ENCODE data around the gene RHEB. TPM values are rescaled to one million over a fixed set of nuclear protein-coding genes. Genes with fewer than 3 reads are reported as not detected.

The RHEB gene
- total RNA-seq, 4 donors from 2014 or later, result 107 to 229 (median 155) TPM

DNA sequence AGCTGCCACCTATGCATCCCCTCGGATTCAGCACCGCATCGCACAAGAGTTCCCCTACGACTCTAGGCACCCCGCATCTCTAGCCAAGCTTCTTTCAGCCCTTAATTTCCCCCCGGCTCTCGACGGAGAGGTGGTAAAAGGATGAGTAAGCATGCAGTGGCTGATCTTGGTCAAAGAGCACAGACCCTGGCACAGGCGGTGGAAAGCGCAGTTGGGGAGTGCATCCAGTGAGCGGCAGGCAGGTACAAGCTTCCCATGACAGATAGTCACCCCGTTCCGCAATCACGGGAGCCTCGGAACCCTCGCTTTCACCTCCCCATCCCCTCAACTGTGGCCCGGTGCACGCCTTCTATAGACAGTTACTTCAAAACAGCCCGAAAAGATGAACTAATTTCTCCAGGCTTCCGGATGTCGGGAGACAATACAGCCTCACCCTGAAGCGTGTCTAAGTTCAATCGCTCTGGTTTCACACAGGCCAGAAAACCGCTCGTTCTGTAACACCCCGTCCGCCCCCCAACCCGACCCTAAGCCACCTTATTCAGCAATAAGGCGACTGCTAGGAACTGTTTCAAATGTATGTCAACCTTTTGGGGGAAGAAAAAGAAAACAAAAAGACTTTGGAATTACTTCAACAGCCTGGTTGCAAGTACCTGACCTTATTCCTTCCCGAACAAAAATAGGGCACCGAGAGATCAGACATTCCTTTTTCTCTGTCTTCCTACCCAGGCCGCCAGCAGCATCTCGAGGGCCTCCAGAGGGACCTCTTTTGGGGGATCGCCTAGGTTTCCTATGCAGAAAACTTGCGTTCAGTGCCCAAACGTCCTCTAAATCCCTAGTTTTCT, 1.4 kb downstream of the RHEB start:
- H3K9me3 ChIP-seq, result no peaks in the 10 kb centered on the region
- H3K27ac ChIP-seq, result peak overlapping the region; percentile 92 to 100 (median 100)
- no peaks in the 10 kb centered on the region for H3K27me3 ChIP-seq
- peak overlapping the region; percentile 73 to 98 for H3K4me3 ChIP-seq
- ATAC-seq, result no peak
- H3K4me1 ChIP-seq, result peaks cover 0 to 59% (median 10%) of the 10 kb centered on the region in 3 donors
- H3K36me3 ChIP-seq, result no peaks in the 10 kb centered on the region
- peak; percentile 43 for TF ChIP-seq POLR2AphosphoS5 (IDR thresholded peaks at IDR 0.05)
- no peak for TF ChIP-seq POLR2A (IDR thresholded peaks at IDR 0.05)
- no peak for TF ChIP-seq EP300 (IDR thresholded peaks at IDR 0.05)
- TF ChIP-seq, protein P1, sequence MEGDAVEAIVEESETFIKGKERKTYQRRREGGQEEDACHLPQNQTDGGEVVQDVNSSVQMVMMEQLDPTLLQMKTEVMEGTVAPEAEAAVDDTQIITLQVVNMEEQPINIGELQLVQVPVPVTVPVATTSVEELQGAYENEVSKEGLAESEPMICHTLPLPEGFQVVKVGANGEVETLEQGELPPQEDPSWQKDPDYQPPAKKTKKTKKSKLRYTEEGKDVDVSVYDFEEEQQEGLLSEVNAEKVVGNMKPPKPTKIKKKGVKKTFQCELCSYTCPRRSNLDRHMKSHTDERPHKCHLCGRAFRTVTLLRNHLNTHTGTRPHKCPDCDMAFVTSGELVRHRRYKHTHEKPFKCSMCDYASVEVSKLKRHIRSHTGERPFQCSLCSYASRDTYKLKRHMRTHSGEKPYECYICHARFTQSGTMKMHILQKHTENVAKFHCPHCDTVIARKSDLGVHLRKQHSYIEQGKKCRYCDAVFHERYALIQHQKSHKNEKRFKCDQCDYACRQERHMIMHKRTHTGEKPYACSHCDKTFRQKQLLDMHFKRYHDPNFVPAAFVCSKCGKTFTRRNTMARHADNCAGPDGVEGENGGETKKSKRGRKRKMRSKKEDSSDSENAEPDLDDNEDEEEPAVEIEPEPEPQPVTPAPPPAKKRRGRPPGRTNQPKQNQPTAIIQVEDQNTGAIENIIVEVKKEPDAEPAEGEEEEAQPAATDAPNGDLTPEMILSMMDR (IDR thresholded peaks at IDR 0.05), result peak in 2 of 4 experiments; percentile 24 to 32
- 1 to 2% methylated on average over 12 to 29 of the region's 36 CpGs for WGBS, 2 donors (ENCODE audit: low coverage in 1 of 2)

DNA sequence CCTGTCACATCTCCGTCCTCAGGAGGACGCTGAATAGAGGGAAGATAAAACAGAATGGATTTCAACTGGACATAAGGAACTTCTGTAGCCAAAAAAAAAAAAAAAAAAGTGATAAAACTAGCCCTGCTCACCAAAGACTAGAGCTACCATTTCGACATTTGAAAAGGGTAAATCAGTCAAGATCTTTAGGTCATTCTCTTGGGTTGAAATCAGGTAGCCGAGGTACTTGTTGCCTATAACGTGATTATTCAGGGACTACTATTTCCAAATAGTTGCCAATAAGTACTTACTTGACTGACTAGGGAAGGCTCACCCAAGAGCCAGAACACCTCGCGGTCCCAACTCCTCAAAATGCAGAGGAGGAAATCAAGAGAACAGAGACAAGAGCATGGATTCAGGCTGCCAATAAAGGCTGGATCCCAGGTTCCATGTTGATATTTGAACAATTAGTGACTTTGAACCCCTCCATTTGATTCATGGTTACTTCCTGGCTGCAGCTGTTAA, 2.0 kb downstream of the RHEB start:
- Histone ChIP-seq H3K9me3 (no peaks in the 10 kb centered on the region), H3K27ac (peak overlapping the region; percentile 92 to 100 (median 100)), H3K36me3 (no peaks in the 10 kb centered on the region), H3K4me1 (peaks cover 6 to 66% (median 16%) of the 10 kb centered on the region in 3 donors), H3K4me3 (peak overlapping the region; percentile 73 to 98), H3K27me3 (no peaks in the 10 kb centered on the region)
- no peak for ATAC-seq
- WGBS, 2 donors (ENCODE audit: low coverage in 1 of 2), result 45 to 47% methylated on average over 7 of the region's 7 CpGs
- TF ChIP-seq POLR2AphosphoS5 (IDR thresholded peaks at IDR 0.05), result no peak
- TF ChIP-seq POLR2A (IDR thresholded peaks at IDR 0.05), result no peak
- TF ChIP-seq EP300 (IDR thresholded peaks at IDR 0.05), result no peak
- TF ChIP-seq, protein P1 (IDR thresholded peaks at IDR 0.05), result no peak

DNA sequence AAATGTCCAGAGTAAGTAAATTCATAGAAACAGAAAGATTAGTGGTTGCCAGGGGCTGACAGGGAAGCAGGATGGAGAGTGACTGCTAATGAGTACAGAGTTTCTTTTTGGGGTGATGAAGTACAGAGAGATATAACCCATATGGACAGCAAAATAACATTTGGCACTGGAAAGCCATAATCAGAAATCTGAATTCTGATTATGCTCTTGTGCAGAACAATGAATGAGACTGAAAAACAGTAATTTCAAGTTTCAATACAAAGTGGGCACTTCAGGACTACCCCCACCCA, 4.5 kb downstream of the RHEB start:
- no peak for ATAC-seq
- H3K4me3 ChIP-seq, result no peak overlapping the region
- no peak for TF ChIP-seq EP300 (IDR thresholded peaks at IDR 0.05)
- no peak for TF ChIP-seq POLR2A (IDR thresholded peaks at IDR 0.05)

DNA sequence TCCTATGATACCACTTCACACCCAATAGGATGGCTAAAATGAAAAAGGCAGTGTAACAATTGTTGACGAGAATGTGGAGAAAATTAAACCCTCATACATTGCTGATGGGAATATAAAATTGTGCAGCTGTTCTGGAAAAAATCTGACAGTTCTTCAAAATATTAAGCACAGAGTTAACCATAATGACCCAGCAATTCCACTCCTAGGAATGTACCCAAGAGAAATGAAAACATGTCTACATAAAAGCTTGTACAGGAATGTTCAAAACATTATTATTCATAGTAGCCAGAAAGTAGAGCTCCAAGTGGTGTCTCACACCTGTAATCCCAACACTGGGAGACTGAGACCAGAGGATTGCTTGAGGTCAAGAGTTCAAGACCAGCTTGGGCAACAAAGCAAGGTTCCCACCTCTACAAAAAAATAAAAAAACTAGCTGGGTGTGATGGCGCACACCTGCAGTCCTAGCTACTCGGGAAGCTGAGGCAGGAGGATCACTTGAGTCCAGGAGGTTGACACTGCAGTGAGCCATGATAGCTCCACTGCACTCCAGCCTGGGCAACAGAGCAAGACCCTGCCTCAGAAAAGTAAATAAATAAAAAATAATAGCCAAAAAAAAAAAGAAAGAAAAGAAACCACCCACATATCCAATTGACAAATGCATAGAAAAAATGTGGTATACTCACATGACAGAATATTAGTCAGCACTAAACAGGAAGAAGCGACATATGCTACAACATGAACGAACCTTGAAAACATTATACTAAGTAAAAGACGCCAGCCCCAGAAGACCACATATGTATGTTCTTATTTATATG, 5.0 kb downstream of the RHEB start:
- 57 to 81% methylated on average over 4 to 6 of the region's 6 CpGs for WGBS, 2 donors (ENCODE audit: low coverage in 1 of 2)
- peak overlapping the region; percentile 5 to 100 (median 100) for H3K27ac ChIP-seq
- H3K4me3 ChIP-seq, result no peak overlapping the region
- no peaks in the 10 kb centered on the region for H3K9me3 ChIP-seq
- ATAC-seq, result no peak
- H3K4me1 ChIP-seq, result peaks cover 9 to 84% (median 25%) of the 10 kb centered on the region in 3 donors
- H3K36me3 ChIP-seq, result no peaks in the 10 kb centered on the region
- H3K27me3 ChIP-seq, result no peaks in the 10 kb centered on the region
- TF ChIP-seq, protein P1 (IDR thresholded peaks at IDR 0.05), result no peak
- TF ChIP-seq EP300 (IDR thresholded peaks at IDR 0.05) (no peak), POLR2A (IDR thresholded peaks at IDR 0.05) (no peak), POLR2AphosphoS5 (IDR thresholded peaks at IDR 0.05) (no peak)

More for the DNA sequence above, 4.5 kb downstream of the RHEB start:
- Histone ChIP-seq H3K4me1 (peaks cover 8 to 81% (median 22%) of the 10 kb centered on the region in 3 donors), H3K27me3 (no peaks in the 10 kb centered on the region), H3K9me3 (no peaks in the 10 kb centered on the region), H3K36me3 (no peaks in the 10 kb centered on the region), H3K27ac (peak overlapping the region in 3 of 4 donors; percentile 100)

DNA sequence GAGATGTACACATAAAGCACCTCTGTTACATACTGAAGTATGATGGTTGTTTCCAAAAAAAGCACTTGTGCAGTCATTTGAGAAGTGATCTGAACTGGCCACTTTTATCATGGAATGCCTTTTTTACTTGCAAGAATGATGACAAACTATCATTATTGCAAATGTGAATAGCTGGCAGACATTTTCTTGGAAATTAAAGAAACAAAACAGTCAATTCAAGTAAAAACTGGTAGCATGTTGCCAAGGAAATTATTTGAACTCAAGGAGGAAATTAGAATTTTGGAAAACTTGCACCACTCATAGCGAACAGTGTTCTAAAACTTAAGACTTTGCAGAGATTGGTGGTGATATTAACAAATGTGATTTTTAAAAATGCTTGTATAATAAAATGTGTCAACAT, 6.6 kb downstream of the RHEB start:
- H3K4me1 ChIP-seq, result peaks cover 22 to 99% (median 40%) of the 10 kb centered on the region in 3 donors
- H3K4me3 ChIP-seq, result no peak overlapping the region
- peak overlapping the region in 3 of 4 donors; percentile 54 to 100 (median 71) for H3K27ac ChIP-seq
- no peaks in the 10 kb centered on the region for H3K27me3 ChIP-seq
- H3K9me3 ChIP-seq, result no peaks in the 10 kb centered on the region
- no peak for ATAC-seq
- TF ChIP-seq POLR2A (IDR thresholded peaks at IDR 0.05) (no peak), POLR2AphosphoS5 (IDR thresholded peaks at IDR 0.05) (no peak), EP300 (IDR thresholded peaks at IDR 0.05) (no peak)
- TF ChIP-seq, protein P1 (IDR thresholded peaks at IDR 0.05), result no peak
- no peaks in the 10 kb centered on the region for H3K36me3 ChIP-seq
- WGBS, 2 donors (ENCODE audit: low coverage in 1 of 2), result 89 to 95% methylated on average over 1 of the region's 1 CpG

Data from gastroesophageal sphincter (tissue), 4 donors.